Neural cell (in vitro differentiated cells): ENCODE data around the gene SLC44A4.
"Not testable (repeated sequence)": the region's sequence is repeated elsewhere in the genome, so short reads cannot be mapped to it uniquely, and the experiment has no call there.

Experiments used
- EP300 ChIP-seq: fragments of 450-650 bp; conservative IDR thresholded peaks from 2 replicates; pipeline ENCODE4 v1.6.1; 2014; ENCODE audit warnings: antibody characterized with exemption, mild to moderate bottlenecking, moderate library complexity; ENCODE audit not compliant: poor library complexity, severe bottlenecking
- MXI1 ChIP-seq: fragments of 450-650 bp; conservative IDR thresholded peaks from 2 replicates; pipeline ENCODE4 v1.6.1; 2014; ENCODE audit warnings: antibody characterized with exemption, mild to moderate bottlenecking; ENCODE audit not compliant: poor library complexity, severe bottlenecking
- RAD21 ChIP-seq: fragments of 450-650 bp; conservative IDR thresholded peaks from 2 replicates; pipeline ENCODE4 v1.6.1; 2014; ENCODE audit warnings: antibody characterized with exemption, mild to moderate bottlenecking, moderate library complexity
- TF ChIP-seq, protein P1 (sequence below): fragments of 450-650 bp; IDR thresholded peaks from 2 replicates; pipeline ENCODE4 v1.5.1; 2014; ENCODE audit warnings: antibody characterized with exemption, mild to moderate bottlenecking, moderate library complexity; ENCODE audit not compliant: poor library complexity, severe bottlenecking
- TF ChIP-seq, protein P2 (sequence below): IDR thresholded peaks from 2 replicates; pipeline ENCODE4 v1.6.1; 2012; ENCODE audit warnings: borderline replicate concordance

DNA sequence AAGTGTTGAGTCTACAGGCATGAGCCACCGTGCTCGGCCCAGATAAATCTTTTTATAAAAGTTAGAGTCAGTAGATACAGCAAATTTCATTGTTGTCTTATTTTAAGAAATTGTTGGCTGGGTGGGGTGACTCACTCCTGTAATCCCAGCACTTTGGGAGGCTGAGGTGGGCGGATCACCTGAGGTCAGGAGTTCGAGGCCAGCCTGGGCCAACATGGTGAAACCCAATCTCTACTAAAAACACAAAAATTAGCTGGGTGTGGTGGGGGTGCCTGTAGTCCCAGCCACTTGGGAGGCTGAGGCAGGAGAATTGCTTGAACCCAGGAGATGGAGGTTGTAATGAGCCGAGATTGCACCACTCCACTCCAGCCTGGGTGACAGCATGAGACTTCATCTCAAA is 29.5 kb upstream of the SLC44A4 start:
- not testable (repeated sequence) for TF ChIP-seq EP300, RAD21, MXI1
- TF ChIP-seq, protein P1, sequence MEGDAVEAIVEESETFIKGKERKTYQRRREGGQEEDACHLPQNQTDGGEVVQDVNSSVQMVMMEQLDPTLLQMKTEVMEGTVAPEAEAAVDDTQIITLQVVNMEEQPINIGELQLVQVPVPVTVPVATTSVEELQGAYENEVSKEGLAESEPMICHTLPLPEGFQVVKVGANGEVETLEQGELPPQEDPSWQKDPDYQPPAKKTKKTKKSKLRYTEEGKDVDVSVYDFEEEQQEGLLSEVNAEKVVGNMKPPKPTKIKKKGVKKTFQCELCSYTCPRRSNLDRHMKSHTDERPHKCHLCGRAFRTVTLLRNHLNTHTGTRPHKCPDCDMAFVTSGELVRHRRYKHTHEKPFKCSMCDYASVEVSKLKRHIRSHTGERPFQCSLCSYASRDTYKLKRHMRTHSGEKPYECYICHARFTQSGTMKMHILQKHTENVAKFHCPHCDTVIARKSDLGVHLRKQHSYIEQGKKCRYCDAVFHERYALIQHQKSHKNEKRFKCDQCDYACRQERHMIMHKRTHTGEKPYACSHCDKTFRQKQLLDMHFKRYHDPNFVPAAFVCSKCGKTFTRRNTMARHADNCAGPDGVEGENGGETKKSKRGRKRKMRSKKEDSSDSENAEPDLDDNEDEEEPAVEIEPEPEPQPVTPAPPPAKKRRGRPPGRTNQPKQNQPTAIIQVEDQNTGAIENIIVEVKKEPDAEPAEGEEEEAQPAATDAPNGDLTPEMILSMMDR: not testable (repeated sequence)
- TF ChIP-seq, protein P2, sequence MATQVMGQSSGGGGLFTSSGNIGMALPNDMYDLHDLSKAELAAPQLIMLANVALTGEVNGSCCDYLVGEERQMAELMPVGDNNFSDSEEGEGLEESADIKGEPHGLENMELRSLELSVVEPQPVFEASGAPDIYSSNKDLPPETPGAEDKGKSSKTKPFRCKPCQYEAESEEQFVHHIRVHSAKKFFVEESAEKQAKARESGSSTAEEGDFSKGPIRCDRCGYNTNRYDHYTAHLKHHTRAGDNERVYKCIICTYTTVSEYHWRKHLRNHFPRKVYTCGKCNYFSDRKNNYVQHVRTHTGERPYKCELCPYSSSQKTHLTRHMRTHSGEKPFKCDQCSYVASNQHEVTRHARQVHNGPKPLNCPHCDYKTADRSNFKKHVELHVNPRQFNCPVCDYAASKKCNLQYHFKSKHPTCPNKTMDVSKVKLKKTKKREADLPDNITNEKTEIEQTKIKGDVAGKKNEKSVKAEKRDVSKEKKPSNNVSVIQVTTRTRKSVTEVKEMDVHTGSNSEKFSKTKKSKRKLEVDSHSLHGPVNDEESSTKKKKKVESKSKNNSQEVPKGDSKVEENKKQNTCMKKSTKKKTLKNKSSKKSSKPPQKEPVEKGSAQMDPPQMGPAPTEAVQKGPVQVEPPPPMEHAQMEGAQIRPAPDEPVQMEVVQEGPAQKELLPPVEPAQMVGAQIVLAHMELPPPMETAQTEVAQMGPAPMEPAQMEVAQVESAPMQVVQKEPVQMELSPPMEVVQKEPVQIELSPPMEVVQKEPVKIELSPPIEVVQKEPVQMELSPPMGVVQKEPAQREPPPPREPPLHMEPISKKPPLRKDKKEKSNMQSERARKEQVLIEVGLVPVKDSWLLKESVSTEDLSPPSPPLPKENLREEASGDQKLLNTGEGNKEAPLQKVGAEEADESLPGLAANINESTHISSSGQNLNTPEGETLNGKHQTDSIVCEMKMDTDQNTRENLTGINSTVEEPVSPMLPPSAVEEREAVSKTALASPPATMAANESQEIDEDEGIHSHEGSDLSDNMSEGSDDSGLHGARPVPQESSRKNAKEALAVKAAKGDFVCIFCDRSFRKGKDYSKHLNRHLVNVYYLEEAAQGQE: not testable (repeated sequence)
